ENCODE results near the gene VPS37D.
"Not testable (repeated sequence)": the region's sequence is repeated elsewhere in the genome, so short reads cannot be mapped to it uniquely, and the experiment has no call there.

VPS37D gene

GRCh38 chr7:73706126-73707044 lies 38.8 kb downstream of the VPS37D start:
- no peak for DNase-seq

- peak; percentile 78 for DNase-seq
Measured at GRCh38 chr7:73707045-73707631, 39.5 kb downstream of the VPS37D start.

GRCh38 chr7:73708961-73709549 lies 41.4 kb downstream of the VPS37D start:
- no peak for DNase-seq

- DNase-seq = no peak
Measured at GRCh38 chr7:73712773-73713172, 45.1 kb downstream of the VPS37D start.

GRCh38 chr7:73713319-73713718 lies 45.7 kb downstream of the VPS37D start:
- DNase-seq = not testable (repeated sequence)

- DNase-seq = peak; percentile 37
Measured at GRCh38 chr7:73715648-73716317, 48.2 kb downstream of the VPS37D start.

GRCh38 chr7:73716318-73716890 lies 48.8 kb downstream of the VPS37D start:
- DNase-seq = no peak

GRCh38 chr7:73717025-73717807 lies 49.6 kb downstream of the VPS37D start:
- DNase-seq = no peak

GRCh38 chr7:73717991-73718405 lies 50.4 kb downstream of the VPS37D start:
- no peak for DNase-seq

- no peak for DNase-seq
Measured at GRCh38 chr7:73718438-73718881, 50.8 kb downstream of the VPS37D start.

GRCh38 chr7:73718905-73719805 lies 51.5 kb downstream of the VPS37D start, which contains the start of gene STX1A:
STX1A (minus strand) TSS chr7:73719669; CDS start chr7:73719631, 38 bp downstream.
- peak; percentile 62 for DNase-seq

GRCh38 chr7:73719806-73720169 lies 52.2 kb downstream of the VPS37D start:
- DNase-seq = no peak

- not testable (repeated sequence) for DNase-seq
Measured at GRCh38 chr7:73720443-73720842, 52.8 kb downstream of the VPS37D start.

GRCh38 chr7:73721377-73721817 lies 53.8 kb downstream of the VPS37D start:
- DNase-seq = peak; percentile 98

Measured in NCI-H1092 treated with DMSO at 0.1 percent for 48 hours (cell line).